DND-41 (cell line): ENCODE results near the gene UBL3.

Source experiments
- ATAC-seq: fragments of 200-7000 bp; cut with Tn5 transposase; 3 replicates; pipeline ENCODE4 v1.9.1; 2021; ENCODE audit warnings: low read depth; ENCODE audit not compliant: insufficient read depth
- DNase-seq: peaks from one replicate; pipeline ENCODE4 v3.0.0-alpha.2; 2020
- H2AFZ ChIP-seq: 2 replicates; pipeline ENCODE4 v1.6.0; 2012; ENCODE audit warnings: low read depth, low read length
- H3K27ac ChIP-seq: 2 replicates; pipeline ENCODE4 v1.5.1; 2012; ENCODE audit warnings: low read length, inconsistent platforms
- H3K27me3 ChIP-seq: fragments of 200-600 bp; sonication (generic); 2 replicates; pipeline ENCODE4 v1.6.0; 2012; ENCODE audit warnings: low read length, mild to moderate bottlenecking, inconsistent platforms; ENCODE audit not compliant: insufficient read depth, poor library complexity
- H3K36me3 ChIP-seq: 2 replicates; pipeline ENCODE4 v1.5.1; 2012; ENCODE audit warnings: low read length, inconsistent platforms; ENCODE audit not compliant: insufficient read depth
- H3K4me1 ChIP-seq: 2 replicates; pipeline ENCODE4 v1.5.1; 2012; ENCODE audit warnings: mild to moderate bottlenecking, low read length; ENCODE audit not compliant: insufficient read depth
- H3K4me2 ChIP-seq: 2 replicates; pipeline ENCODE4 v1.6.0; 2012; ENCODE audit warnings: mild to moderate bottlenecking, moderate library complexity, low read length, inconsistent platforms; ENCODE audit not compliant: insufficient read depth
- H3K4me3 ChIP-seq, 2 experiments: fragments of 200-600 bp in 1 of 2; shearing (Covaris generic) in 1 of 2; 2 replicates each; pipeline ENCODE4 v1.5.1; 2012 to 2016; ENCODE audit warnings: inconsistent platforms in 2 of 2, low read length in 2 of 2, mild to moderate bottlenecking in 2 of 2, low read depth in 1 of 2, moderate library complexity in 1 of 2
- H3K79me2 ChIP-seq: 2 replicates; pipeline ENCODE4 v1.6.0; 2012; ENCODE audit warnings: low read length, inconsistent platforms; ENCODE audit not compliant: insufficient read depth
- H3K9ac ChIP-seq: 2 replicates; pipeline ENCODE4 v1.6.0; 2012; ENCODE audit warnings: low read depth, mild to moderate bottlenecking, inconsistent platforms, low read length, moderate library complexity
- H3K9me3 ChIP-seq: 2 replicates; pipeline ENCODE4 v1.5.1; 2012; ENCODE audit warnings: low read length, moderate library complexity, mild to moderate bottlenecking, inconsistent platforms; ENCODE audit not compliant: insufficient read depth, severe bottlenecking
- H4K20me1 ChIP-seq: 2 replicates; pipeline ENCODE4 v1.6.0; 2012; ENCODE audit warnings: low read length; ENCODE audit not compliant: insufficient read depth
- CTCF ChIP-seq: IDR thresholded peaks from 2 replicates; pipeline ENCODE4 v1.5.1; 2012; ENCODE audit warnings: borderline replicate concordance, low read length, moderate library complexity, mild to moderate bottlenecking; ENCODE audit not compliant: poor library complexity, severe bottlenecking; ENCODE audit errors: extremely low read depth
- EZH2 ChIP-seq: IDR thresholded peaks from 3 replicates; pipeline ENCODE4 v1.6.1; 2012; ENCODE audit warnings: borderline replicate concordance, low read depth, mild to moderate bottlenecking, moderate library complexity, low read length, inconsistent platforms; ENCODE audit not compliant: severe bottlenecking

The UBL3 gene

GRCh38 chr13:29801102-29801501 lies 49.3 kb downstream of the UBL3 start:
- peaks cover 15% of the 10 kb centered on the region for H4K20me1 ChIP-seq
- H3K4me1 ChIP-seq = peaks cover 5% of the 10 kb centered on the region; the same call in 1 of the 2 replicates
- no peaks in the 10 kb centered on the region for H3K79me2 ChIP-seq
- no peaks in the 10 kb centered on the region for H3K36me3 ChIP-seq
- TF ChIP-seq CTCF (no peak), EZH2 (no peak)
- no peak overlapping the region for H3K27ac ChIP-seq
- no peak overlapping the region for H3K9ac ChIP-seq
- H3K4me2 ChIP-seq = no peak overlapping the region
- no peak for DNase-seq
- ATAC-seq = no peak
- H2AFZ ChIP-seq = no peak overlapping the region
- H3K4me3 ChIP-seq = no peak overlapping the region
- no peaks in the 10 kb centered on the region for H3K9me3 ChIP-seq
- H3K27me3 ChIP-seq = no peaks in the 10 kb centered on the region

- Histone ChIP-seq H3K9ac (no peak overlapping the region), H3K4me2 (no peak overlapping the region), H3K4me3 (no peak overlapping the region), H4K20me1 (peaks cover 15% of the 10 kb centered on the region), H2AFZ (no peak overlapping the region), H3K79me2 (no peaks in the 10 kb centered on the region), H3K36me3 (no peaks in the 10 kb centered on the region), H3K4me1 (peaks cover 5% of the 10 kb centered on the region; the same call in 1 of the 2 replicates), H3K27me3 (no peaks in the 10 kb centered on the region), H3K27ac (no peak overlapping the region), H3K9me3 (no peaks in the 10 kb centered on the region)
- no peak for ATAC-seq
- DNase-seq = no peak
- TF ChIP-seq EZH2 (no peak), CTCF (no peak)
These were observed 49.7 kb downstream of the UBL3 start for GRCh38 chr13:29800687-29801086.

GRCh38 chr13:29799041-29799440 lies 51.4 kb downstream of the UBL3 start:
- H4K20me1 ChIP-seq = peaks cover 15% of the 10 kb centered on the region

More at GRCh38 chr13:29799041-29799440, 51.4 kb downstream of the UBL3 start:
- DNase-seq (no peak), ATAC-seq (peak; percentile 55; the same call in 1 of the 3 replicates)
- H3K9me3 ChIP-seq = no peaks in the 10 kb centered on the region
- H3K4me2 ChIP-seq = no peak overlapping the region
- H3K27ac ChIP-seq = no peak overlapping the region
- peaks cover 5% of the 10 kb centered on the region; the same call in 1 of the 2 replicates for H3K4me1 ChIP-seq
- TF ChIP-seq EZH2 (no peak), CTCF (no peak)
- no peak overlapping the region for H3K9ac ChIP-seq
- no peaks in the 10 kb centered on the region for H3K27me3 ChIP-seq
- no peak overlapping the region for H3K4me3 ChIP-seq
- no peaks in the 10 kb centered on the region for H3K79me2 ChIP-seq
- no peak overlapping the region for H2AFZ ChIP-seq
- no peaks in the 10 kb centered on the region for H3K36me3 ChIP-seq
